Left lung (tissue), 10 donors: ENCODE measurements around the gene ELF5. TPM values are rescaled to one million over a fixed set of nuclear protein-coding genes. Genes with fewer than 3 reads are reported as not detected.

Source experiments
- ATAC-seq: fragments of 200-7000 bp; cut with Tn5 transposase; one replicate; pipeline ENCODE4 v1.9.1; 2020; ENCODE audit warnings: moderate library complexity
- DNase-seq, 4 donors: peaks; one replicate each; pipeline ENCODE4 v3.0.0-alpha.2; 2013 to 2020
- H3K27ac ChIP-seq, 2 donors: fragments of 200-600 bp; sonication (generic) in 1 of 2; one replicate each; pipeline versions ENCODE4 v1.5.0 to v1.8.0; 2020 to 2021
- H3K27me3 ChIP-seq, 2 donors: fragments of 200-600 bp; sonication (generic) in 1 of 2; one replicate each; pipeline versions ENCODE4 v1.5.0 to v1.8.0; 2020 to 2021
- H3K36me3 ChIP-seq, 2 donors: fragments of 200-600 bp; sonication (generic) in 1 of 2; one replicate each; pipeline versions ENCODE4 v1.5.0 to v1.8.0; 2020 to 2021
- H3K4me1 ChIP-seq, 2 donors: fragments of 200-600 bp; one replicate each; pipeline ENCODE4 v1.8.0; 2021
- H3K4me3 ChIP-seq, 2 donors: fragments of 200-600 bp; sonication (generic) in 1 of 2; one replicate each; pipeline versions ENCODE4 v1.5.0 to v1.8.0; 2020 to 2021; ENCODE audit warnings: mild to moderate bottlenecking in 1 of 2
- H3K9me3 ChIP-seq, 2 donors: fragments of 200-600 bp; sonication (generic) in 1 of 2; one replicate each; pipeline versions ENCODE4 v1.5.0 to v1.8.0; 2020 to 2021
- CTCF ChIP-seq, 2 donors: fragments of 200-600 bp; sonication (generic) in 1 of 2; IDR thresholded peaks; one replicate each; pipeline versions ENCODE4 v1.5.0 to v1.8.0; 2021; ENCODE audit warnings: antibody characterized with exemption in 2 of 2
- intact Hi-C, 2 donors: fragments of 100-400 bp; cut with DNase I; formaldehyde crosslinking; loops; one replicate each; pipeline versions ENCODE4 v1.11.2 to v1.14.2; 2022
- polyA plus RNA-seq, 6 donors: library from polyadenylated mRNA; unstranded; fragments of 120-200 nt; gene quantifications; one replicate each; pipeline ENCODE4 v1.2.1, GENCODE V29; 2013; ENCODE audit not compliant: insufficient read length in 6 of 6
- total RNA-seq, 2 donors: library from RNA; stranded (reverse); fragmentation: NEBNext Ultra II Directional; extraction: Animal tissue kit (Norgen Biotek cat#: 25700); gene quantifications; one replicate each; pipeline ENCODE4 v1.2.1, GENCODE V29; 2021
- donor health status: DM: no; HTN: yes; CAD: no.
- donor health status: DM: no; HTN: no; CAD: no.

Gene ELF5
- total and polyA plus RNA-seq, 8 donors = 5.1 to 41.7 (median 28.4) TPM

- Histone ChIP-seq H3K36me3 (no peaks in the 10 kb centered on the region), H3K4me1 (no peaks in the 10 kb centered on the region), H3K27ac (no peak overlapping the region), H3K9me3 (no peaks in the 10 kb centered on the region), H3K4me3 (no peak overlapping the region), H3K27me3 (peaks cover 0 to 6% of the 10 kb centered on the region in 2 donors)
- TF ChIP-seq CTCF (IDR thresholded peaks at IDR 0.05) = no peak
- ATAC-seq (no peak), DNase-seq (no peak)
- intact Hi-C loops = no loop called here
Measured at GRCh38 chr11:34558211-34558610, 44.6 kb upstream of the ELF5 start.

GRCh38 chr11:34552270-34552669, 38.7 kb upstream of the ELF5 start:
- peak; percentile 81 for ATAC-seq
- Histone ChIP-seq H3K36me3 (no peaks in the 10 kb centered on the region), H3K27me3 (no peaks in the 10 kb centered on the region), H3K9me3 (no peaks in the 10 kb centered on the region), H3K4me1 (no peaks in the 10 kb centered on the region), H3K4me3 (no peak overlapping the region), H3K27ac (no peak overlapping the region)
- intact Hi-C loops = no loop called here
- TF ChIP-seq CTCF (IDR thresholded peaks at IDR 0.05) = no peak
- DNase-seq = peak in 1 of 4 donors; percentile 45

GRCh38 chr11:34549271-34549670, 35.7 kb upstream of the ELF5 start:
- intact Hi-C loops = no loop called here
- ATAC-seq (no peak), DNase-seq (no peak)
- Histone ChIP-seq H3K4me3 (no peak overlapping the region), H3K27me3 (no peaks in the 10 kb centered on the region), H3K4me1 (no peaks in the 10 kb centered on the region), H3K36me3 (no peaks in the 10 kb centered on the region), H3K9me3 (no peaks in the 10 kb centered on the region), H3K27ac (no peak overlapping the region)
- no peak for TF ChIP-seq CTCF (IDR thresholded peaks at IDR 0.05)

- TF ChIP-seq CTCF (IDR thresholded peaks at IDR 0.05) = no peak
- no peak overlapping the region for H3K4me3 ChIP-seq
- H3K36me3 ChIP-seq = no peaks in the 10 kb centered on the region
- DNase-seq (no peak), ATAC-seq (peak; percentile 83)
- no peak overlapping the region for H3K27ac ChIP-seq
- intact Hi-C loops = no loop called here
- H3K9me3 ChIP-seq = no peaks in the 10 kb centered on the region
- H3K27me3 ChIP-seq = no peaks in the 10 kb centered on the region
- H3K4me1 ChIP-seq = no peaks in the 10 kb centered on the region
Measured at GRCh38 chr11:34548278-34548677, 34.7 kb upstream of the ELF5 start.

GRCh38 chr11:34546511-34547209, 33.1 kb upstream of the ELF5 start:
- Histone ChIP-seq H3K4me1 (no peaks in the 10 kb centered on the region), H3K27ac (no peak overlapping the region), H3K9me3 (no peaks in the 10 kb centered on the region), H3K27me3 (peaks cover 0 to under 1% of the 10 kb centered on the region in 2 donors), H3K4me3 (no peak overlapping the region), H3K36me3 (no peaks in the 10 kb centered on the region)
- intact Hi-C loops = no loop called here
- DNase-seq (no peak), ATAC-seq (peak; percentile 54)
- no peak for TF ChIP-seq CTCF (IDR thresholded peaks at IDR 0.05)
